Loucy (cell line): ENCODE data around the gene PTGDS.

Experiments used
- CTCF ChIP-seq: fragments of 200-600 bp; sonication (generic); conservative IDR thresholded peaks from 2 replicates; pipeline ENCODE4 v1.5.1; 2014; ENCODE audit warnings: mild to moderate bottlenecking, antibody characterized with exemption, low read length
- EZH2phosphoT487 ChIP-seq: fragments of 200-600 bp; IDR thresholded peaks from 2 replicates; pipeline ENCODE4 v1.6.1; 2018; ENCODE audit warnings: antibody characterized with exemption, mild to moderate bottlenecking, moderate library complexity, borderline replicate concordance

DNA sequence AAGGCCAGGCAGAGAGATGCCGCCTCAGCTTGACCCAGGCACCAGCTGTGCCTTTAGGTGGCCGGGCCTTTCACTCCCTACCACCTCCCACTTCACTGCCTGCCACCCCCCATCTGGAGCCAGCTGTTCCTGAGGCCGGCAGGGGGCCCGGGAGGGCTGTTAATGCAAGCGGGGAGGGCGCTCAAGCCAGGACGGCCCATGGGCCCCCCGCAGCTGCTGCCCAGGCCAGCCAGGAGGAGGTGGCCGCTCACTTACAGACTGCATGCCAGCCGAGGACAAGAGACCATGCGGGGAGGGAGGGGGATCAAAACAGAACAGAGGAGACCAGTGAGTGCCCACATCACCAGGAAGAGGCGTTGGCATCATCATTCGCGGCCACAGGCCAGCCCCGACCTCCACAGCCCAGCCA, 46.3 kb downstream of the PTGDS start:
- no peak for TF ChIP-seq CTCF
- TF ChIP-seq EZH2phosphoT487 = no peak
